Measurements from ENCODE around the gene LPP. TPM values are rescaled to one million over a fixed set of nuclear protein-coding genes. Genes with fewer than 3 reads are reported as not detected.

The LPP gene
- total RNA-seq, 1 experiment from 2014 or later: 148 TPM

GRCh38 chr3:188575501-188575900 is 421.5 kb downstream of the LPP start:
- Histone ChIP-seq H3K4me1 (replicated peaks; ENCODE audit: insufficient read depth) (no peaks in the 10 kb centered on the region), H3F3A (ENCODE audit: insufficient read depth, low read depth) (no peaks in the 10 kb centered on the region), H3K4me3 (no peak overlapping the region), H2AFZ (no peak overlapping the region), H3K79me2 (ENCODE audit: low read depth) (no peaks in the 10 kb centered on the region), H3K36me3 (ENCODE audit: low read depth) (no peaks in the 10 kb centered on the region), H3K9me3 (ENCODE audit: insufficient read depth, low read depth) (no peaks in the 10 kb centered on the region), H3K9me2 (ENCODE audit: insufficient read depth) (peaks cover 2% of the 10 kb centered on the region; the same call in 1 of the 2 replicates), H3K27ac (no peak overlapping the region), H3K27me3 (ENCODE audit: insufficient read depth, low read depth) (no peaks in the 10 kb centered on the region), H4K20me1 (ENCODE audit: insufficient read depth) (no peaks in the 10 kb centered on the region), H3K4me2 (no peak overlapping the region)
- BruUV-seq (replicated peaks): no TSS peak
- DNase-seq: no peak
- TF ChIP-seq, protein P1, sequence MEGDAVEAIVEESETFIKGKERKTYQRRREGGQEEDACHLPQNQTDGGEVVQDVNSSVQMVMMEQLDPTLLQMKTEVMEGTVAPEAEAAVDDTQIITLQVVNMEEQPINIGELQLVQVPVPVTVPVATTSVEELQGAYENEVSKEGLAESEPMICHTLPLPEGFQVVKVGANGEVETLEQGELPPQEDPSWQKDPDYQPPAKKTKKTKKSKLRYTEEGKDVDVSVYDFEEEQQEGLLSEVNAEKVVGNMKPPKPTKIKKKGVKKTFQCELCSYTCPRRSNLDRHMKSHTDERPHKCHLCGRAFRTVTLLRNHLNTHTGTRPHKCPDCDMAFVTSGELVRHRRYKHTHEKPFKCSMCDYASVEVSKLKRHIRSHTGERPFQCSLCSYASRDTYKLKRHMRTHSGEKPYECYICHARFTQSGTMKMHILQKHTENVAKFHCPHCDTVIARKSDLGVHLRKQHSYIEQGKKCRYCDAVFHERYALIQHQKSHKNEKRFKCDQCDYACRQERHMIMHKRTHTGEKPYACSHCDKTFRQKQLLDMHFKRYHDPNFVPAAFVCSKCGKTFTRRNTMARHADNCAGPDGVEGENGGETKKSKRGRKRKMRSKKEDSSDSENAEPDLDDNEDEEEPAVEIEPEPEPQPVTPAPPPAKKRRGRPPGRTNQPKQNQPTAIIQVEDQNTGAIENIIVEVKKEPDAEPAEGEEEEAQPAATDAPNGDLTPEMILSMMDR (conservative IDR thresholded peaks at IDR 0.05): no peak
- ChIA-PET POLR2A (ENCODE audit: unreplicated experiment) (no interaction called here), CTCF (interaction anchor here (0.7 kb wide), 1 partner anchor 834 kb away, joined by 3 read pairs; no protein-coding TSS in a partner anchor)
- intact Hi-C loops (cut with micrococcal nuclease; ENCODE audit: unreplicated experiment): no loop called here

GRCh38 chr3:188577539-188577938 is 423.6 kb downstream of the LPP start:
- no peak overlapping the region for H3K27ac ChIP-seq
- no peak overlapping the region for H3K4me3 ChIP-seq
- H4K20me1 ChIP-seq (ENCODE audit: insufficient read depth): no peaks in the 10 kb centered on the region
- no peaks in the 10 kb centered on the region for H3K79me2 ChIP-seq (ENCODE audit: low read depth)
- H3K9me3 ChIP-seq (ENCODE audit: insufficient read depth, low read depth): no peaks in the 10 kb centered on the region
- no peak for DNase-seq
- BruUV-seq (replicated peaks): no TSS peak
- no peak overlapping the region for H3K4me2 ChIP-seq
- ChIA-PET CTCF (no interaction called here), POLR2A (ENCODE audit: unreplicated experiment) (no interaction called here)
- TF ChIP-seq, protein P1 (conservative IDR thresholded peaks at IDR 0.05): no peak
- no peak for TF ChIP-seq EZH2 (IDR thresholded peaks at IDR 0.05; ENCODE audit: low read depth)
- H2AFZ ChIP-seq: no peak overlapping the region
- 0 out of 2 replicates have a peak, but pooled peaks cover under 1% of the 10 kb centered on the region for H3K36me3 ChIP-seq (ENCODE audit: low read depth)
- H3K27me3 ChIP-seq (ENCODE audit: insufficient read depth, low read depth): no peaks in the 10 kb centered on the region
- H3K9me2 ChIP-seq (ENCODE audit: insufficient read depth): peaks cover 2% of the 10 kb centered on the region; the same call in 1 of the 2 replicates
- no peaks in the 10 kb centered on the region for H3K4me1 ChIP-seq (replicated peaks; ENCODE audit: insufficient read depth)
- intact Hi-C loops (cut with micrococcal nuclease; ENCODE audit: unreplicated experiment): no loop called here
- no peaks in the 10 kb centered on the region for H3F3A ChIP-seq (ENCODE audit: insufficient read depth, low read depth)

DNA sequence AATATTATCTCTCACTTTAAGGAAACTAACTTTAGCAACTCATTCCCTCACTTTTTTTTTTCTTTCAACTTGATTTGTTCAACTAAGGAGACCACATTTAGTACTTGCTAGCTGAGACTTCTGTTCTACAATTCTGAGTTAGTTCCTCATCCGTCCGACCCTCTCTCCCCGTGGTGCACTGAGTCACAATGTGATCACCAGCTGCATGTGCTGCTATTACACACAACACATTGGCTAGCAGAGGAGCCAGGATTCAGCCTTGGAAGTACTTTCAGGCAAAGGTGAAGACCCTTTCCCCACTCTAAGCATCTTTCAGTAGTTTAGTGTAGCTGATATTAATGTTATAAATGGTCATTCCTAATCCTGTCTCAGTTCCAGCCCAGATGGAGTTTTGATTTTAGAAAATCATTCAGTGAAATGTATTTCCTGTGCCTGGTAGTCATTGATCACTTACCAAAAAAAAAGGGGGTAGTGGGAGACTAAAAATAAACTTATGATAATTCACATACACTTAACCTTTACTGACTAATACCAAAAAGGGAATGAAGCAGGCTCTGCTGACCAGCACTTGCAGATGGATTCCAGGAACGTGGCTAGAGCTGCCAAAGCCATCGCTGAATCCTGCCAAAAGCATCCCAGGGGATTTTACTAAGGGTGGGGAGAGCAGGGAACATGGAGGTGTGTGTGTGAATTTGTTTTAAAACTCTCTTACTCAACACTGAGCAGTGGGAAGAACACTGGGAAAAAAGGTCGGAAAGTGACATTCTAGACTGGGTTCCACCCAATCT is 424.8 kb downstream of the LPP start:
- H3K4me1 ChIP-seq (replicated peaks; ENCODE audit: insufficient read depth): peaks cover 4% of the 10 kb centered on the region
- no peaks in the 10 kb centered on the region for H4K20me1 ChIP-seq (ENCODE audit: insufficient read depth)
- H3K79me2 ChIP-seq (ENCODE audit: low read depth): no peaks in the 10 kb centered on the region
- CTCF ChIA-PET: no interaction called here
- H2AFZ ChIP-seq: no peak overlapping the region
- H3K9me2 ChIP-seq (ENCODE audit: insufficient read depth): peaks cover 2% of the 10 kb centered on the region; the same call in 1 of the 2 replicates
- POLR2A ChIA-PET (ENCODE audit: unreplicated experiment): no interaction called here
- no peak overlapping the region for H3K27ac ChIP-seq
- no peak for DNase-seq
- TF ChIP-seq EZH2 (IDR thresholded peaks at IDR 0.05; ENCODE audit: low read depth): no peak
- TF ChIP-seq, protein P1 (conservative IDR thresholded peaks at IDR 0.05): no peak
- no peak overlapping the region for H3K4me2 ChIP-seq
- H3F3A ChIP-seq (ENCODE audit: insufficient read depth, low read depth): no peaks in the 10 kb centered on the region
- no peak overlapping the region for H3K4me3 ChIP-seq
- H3K9me3 ChIP-seq (ENCODE audit: insufficient read depth, low read depth): no peaks in the 10 kb centered on the region
- intact Hi-C loops (cut with micrococcal nuclease; ENCODE audit: unreplicated experiment): no loop called here
- H3K36me3 ChIP-seq (ENCODE audit: low read depth): peaks cover 10% of the 10 kb centered on the region; the same call in 1 of the 2 replicates
- H3K27me3 ChIP-seq (ENCODE audit: insufficient read depth, low read depth): no peaks in the 10 kb centered on the region
- no TSS peak for BruUV-seq (replicated peaks)

All from PC-9 (cell line).